GM21381 (cell line): ENCODE results near the gene EFCAB7.
A peak's percentile ranks its signal among the peaks of the same experiment; 100 is the strongest.

Source experiments
- ATAC-seq: cut with Tn5 transposase; IDR thresholded peaks from one replicate; pipeline ENCODE4 v1.9.1; 2021; ENCODE audit warnings: mild to moderate bottlenecking, moderate library complexity; ENCODE audit not compliant: unreplicated experiment

EFCAB7 gene

GRCh38 chr1:63601463-63601862 is 78.1 kb downstream of the EFCAB7 start:
- ATAC-seq: no peak

- ATAC-seq: no peak
Measured at GRCh38 chr1:63601912-63602311, 78.6 kb downstream of the EFCAB7 start.

- no peak for ATAC-seq
Measured at GRCh38 chr1:63602629-63603028, 79.3 kb downstream of the EFCAB7 start.

- no peak for ATAC-seq
Measured at GRCh38 chr1:63603810-63604209, 80.5 kb downstream of the EFCAB7 start.

- ATAC-seq: no peak
Measured at GRCh38 chr1:63607322-63607721, 84.0 kb downstream of the EFCAB7 start.

- ATAC-seq: no peak
Measured at GRCh38 chr1:63611231-63611630, 87.9 kb downstream of the EFCAB7 start.

- no peak for ATAC-seq
Measured at GRCh38 chr1:63612564-63612963, 89.2 kb downstream of the EFCAB7 start.

- ATAC-seq: no peak
Measured at GRCh38 chr1:63612971-63613370, 89.6 kb downstream of the EFCAB7 start.

- ATAC-seq: peak; percentile 56
Measured at GRCh38 chr1:63615768-63616420, 92.6 kb downstream of the EFCAB7 start.

GRCh38 chr1:63617450-63617849 is 94.1 kb downstream of the EFCAB7 start:
- no peak for ATAC-seq

GRCh38 chr1:63618011-63618410 is 94.7 kb downstream of the EFCAB7 start:
- ATAC-seq: no peak

- ATAC-seq: no peak
Measured at GRCh38 chr1:63619558-63619957, 96.2 kb downstream of the EFCAB7 start.

- ATAC-seq: no peak
Measured at GRCh38 chr1:63620671-63621070, 97.3 kb downstream of the EFCAB7 start.

GRCh38 chr1:63621075-63621474 is 97.8 kb downstream of the EFCAB7 start:
- no peak for ATAC-seq

GRCh38 chr1:63621698-63622097 is 98.4 kb downstream of the EFCAB7 start:
- no peak for ATAC-seq
